VCaP (cell line): ENCODE results near the gene MYCT1.
A peak's percentile ranks its signal among the peaks of the same experiment; 100 is the strongest.

Source experiments
- H3K27ac ChIP-seq: fragments of 450-650 bp; 2 replicates; pipeline ENCODE4 v1.5.1; 2017
- TF ChIP-seq, protein P1 (sequence below): fragments of 450-650 bp; conservative IDR thresholded peaks from 2 replicates; pipeline ENCODE4 v1.5.1; 2017; ENCODE audit warnings: mild to moderate bottlenecking, moderate library complexity

Gene MYCT1

DNA sequence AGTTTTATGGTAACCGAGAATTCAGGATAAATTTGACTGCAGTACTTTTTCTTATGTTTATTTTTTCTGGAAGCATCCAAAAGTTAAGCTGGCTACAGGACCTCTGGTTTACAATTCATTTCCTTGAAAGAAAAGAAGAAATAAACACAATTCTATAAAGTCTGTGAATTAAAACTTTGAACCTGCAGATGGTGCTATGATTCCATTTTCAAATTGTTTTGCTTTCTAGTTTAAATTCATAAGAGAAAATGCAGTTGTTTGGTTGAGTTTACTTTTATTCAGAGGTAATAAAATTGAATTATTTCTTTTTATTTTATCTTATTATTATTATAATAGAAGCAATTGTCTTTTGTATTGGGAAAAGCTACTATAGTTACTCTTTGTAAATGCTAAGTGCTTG is 51.1 kb downstream of the MYCT1 start:
- TF ChIP-seq, protein P1, sequence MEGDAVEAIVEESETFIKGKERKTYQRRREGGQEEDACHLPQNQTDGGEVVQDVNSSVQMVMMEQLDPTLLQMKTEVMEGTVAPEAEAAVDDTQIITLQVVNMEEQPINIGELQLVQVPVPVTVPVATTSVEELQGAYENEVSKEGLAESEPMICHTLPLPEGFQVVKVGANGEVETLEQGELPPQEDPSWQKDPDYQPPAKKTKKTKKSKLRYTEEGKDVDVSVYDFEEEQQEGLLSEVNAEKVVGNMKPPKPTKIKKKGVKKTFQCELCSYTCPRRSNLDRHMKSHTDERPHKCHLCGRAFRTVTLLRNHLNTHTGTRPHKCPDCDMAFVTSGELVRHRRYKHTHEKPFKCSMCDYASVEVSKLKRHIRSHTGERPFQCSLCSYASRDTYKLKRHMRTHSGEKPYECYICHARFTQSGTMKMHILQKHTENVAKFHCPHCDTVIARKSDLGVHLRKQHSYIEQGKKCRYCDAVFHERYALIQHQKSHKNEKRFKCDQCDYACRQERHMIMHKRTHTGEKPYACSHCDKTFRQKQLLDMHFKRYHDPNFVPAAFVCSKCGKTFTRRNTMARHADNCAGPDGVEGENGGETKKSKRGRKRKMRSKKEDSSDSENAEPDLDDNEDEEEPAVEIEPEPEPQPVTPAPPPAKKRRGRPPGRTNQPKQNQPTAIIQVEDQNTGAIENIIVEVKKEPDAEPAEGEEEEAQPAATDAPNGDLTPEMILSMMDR, result peak; percentile 65
- no peak overlapping the region for H3K27ac ChIP-seq

DNA sequence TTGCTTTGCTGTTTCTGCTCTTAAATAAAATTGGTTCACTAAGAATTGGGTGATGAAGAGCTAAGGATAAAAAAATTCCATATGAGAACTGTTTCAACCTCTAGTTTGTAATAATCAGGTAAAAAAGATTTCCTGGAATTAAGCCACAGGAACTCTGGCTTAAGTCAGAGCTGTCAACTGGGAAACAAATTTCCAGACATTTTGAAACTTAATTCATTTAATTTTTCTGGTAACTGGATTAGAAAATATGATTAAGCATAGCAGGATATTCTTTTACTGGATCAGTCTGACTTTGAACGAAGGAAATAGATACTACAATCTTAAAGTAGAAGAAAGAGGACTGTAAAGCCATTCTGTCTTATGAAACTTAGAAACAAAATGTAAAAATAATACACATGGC is 51.6 kb downstream of the MYCT1 start:
- TF ChIP-seq, protein P1, result no peak
- no peak overlapping the region for H3K27ac ChIP-seq

DNA sequence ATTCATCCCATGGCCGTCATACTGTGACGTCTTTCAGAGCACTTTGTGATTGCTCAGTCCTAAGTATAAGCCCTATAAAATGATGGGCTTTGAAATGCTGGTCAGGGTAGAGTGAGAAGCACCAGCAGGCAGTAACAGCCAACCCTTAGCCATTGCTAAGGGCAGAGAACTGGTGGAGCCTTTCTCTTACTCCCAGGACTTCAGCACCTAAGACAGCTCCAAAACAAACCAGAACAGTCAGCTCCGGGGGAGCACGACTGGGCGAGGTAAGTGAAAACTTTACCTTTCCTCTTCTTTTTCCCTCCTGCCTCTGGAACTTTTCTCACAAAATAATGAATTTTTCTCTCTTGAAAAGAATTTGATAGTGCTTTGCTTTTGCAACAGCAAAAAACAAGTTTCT is 53.0 kb downstream of the MYCT1 start, which contains the start of gene VIP:
Gene VIP (plus strand): TSS at position 104 of the 400 bp plus-strand sequence. CDS start 1,381 bp downstream, outside the sequence.
- H3K27ac ChIP-seq, result no peak within 1 kb of the TSS
- TF ChIP-seq, protein P1, result no peak

DNA sequence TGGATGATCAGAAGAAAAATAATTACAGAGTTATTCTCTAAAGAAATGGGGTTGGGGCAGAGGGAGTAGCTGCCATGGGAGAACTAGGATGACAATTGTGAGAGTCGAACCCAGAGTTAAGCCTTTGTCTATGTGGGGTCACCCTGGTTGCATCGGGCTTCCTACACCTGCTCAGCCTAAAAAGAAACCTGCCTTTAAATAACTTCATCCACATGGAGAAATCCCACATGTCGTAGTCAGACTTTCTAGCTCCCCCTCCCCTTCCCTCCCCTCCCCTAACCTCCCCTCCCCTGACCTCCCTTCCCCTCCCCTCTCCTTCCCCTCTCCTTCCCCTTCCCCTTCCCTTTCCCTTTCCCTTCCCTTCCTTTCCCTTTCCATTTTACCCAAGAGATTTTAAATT is 67.6 kb downstream of the MYCT1 start:
- TF ChIP-seq, protein P1, result no peak
- no peak overlapping the region for H3K27ac ChIP-seq

DNA sequence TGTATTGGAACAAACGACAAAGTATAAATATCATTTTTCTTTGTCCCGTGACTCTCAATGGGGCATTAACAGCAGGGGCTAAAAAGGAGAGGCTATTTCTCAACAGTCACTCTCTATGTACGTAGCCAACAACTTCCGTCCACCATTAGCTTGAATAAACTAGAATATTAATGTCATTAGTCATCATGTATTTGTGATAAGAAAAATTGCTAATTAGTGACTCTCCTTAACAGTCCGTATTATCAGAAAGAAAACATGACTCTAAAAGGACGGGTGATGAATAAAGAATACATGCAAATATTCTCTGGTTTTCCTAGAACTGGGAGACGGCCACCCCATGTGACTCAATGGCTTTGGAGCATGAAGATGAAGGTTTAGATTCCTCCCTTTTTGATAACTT is 71.5 kb downstream of the MYCT1 start:
- TF ChIP-seq, protein P1, result no peak
- no peak overlapping the region for H3K27ac ChIP-seq

DNA sequence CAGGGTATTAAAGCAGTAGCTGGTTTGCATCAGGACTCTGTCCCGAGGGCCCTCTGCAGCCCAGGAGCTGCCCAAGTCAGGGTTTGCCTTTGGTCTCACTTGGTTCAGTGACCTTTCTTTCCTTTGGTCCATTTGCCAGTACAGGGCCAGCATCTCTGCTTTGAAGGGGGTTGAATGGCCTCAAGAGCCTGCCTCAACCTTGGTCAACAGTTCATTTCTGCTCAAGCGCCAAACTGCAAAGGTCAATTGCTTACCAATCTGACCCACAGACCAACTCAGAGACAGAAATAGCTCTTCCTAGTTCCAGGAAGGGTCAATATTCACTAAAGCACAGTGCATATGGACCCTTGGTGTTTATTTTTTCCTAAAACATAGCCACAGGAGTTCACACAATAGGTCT is 72.3 kb downstream of the MYCT1 start:
- TF ChIP-seq, protein P1, result no peak

DNA sequence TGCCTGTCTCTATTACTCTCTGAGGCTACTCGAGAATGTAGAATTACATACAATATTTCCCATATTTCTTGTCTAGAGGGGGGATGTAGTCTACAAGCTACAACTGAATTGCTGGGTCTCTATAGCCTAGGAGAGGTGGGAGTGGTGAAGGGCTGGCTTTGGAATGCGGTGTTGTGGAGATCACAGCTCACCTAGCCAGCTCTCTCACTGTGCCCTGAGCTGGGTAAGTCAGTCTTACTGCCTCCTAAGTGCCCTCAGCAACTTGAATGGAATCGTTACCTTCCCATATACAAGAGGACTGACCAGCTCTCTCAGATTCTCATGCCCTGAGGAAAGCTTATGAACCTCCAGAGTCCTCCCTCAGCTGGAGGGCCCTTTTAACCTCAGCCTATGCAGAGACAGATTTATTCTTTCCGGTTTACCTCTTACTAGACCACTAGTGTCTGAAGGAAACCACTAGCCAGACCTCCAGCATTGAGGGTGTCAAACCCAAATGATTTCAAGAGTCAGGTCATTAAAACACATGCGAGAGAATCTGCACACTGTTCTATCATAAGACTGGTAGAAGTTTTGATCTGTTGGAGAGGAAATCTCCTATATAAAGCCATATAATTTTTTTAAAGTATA is 73.5 kb downstream of the MYCT1 start:
- TF ChIP-seq, protein P1, result no peak
- H3K27ac ChIP-seq, result no peak overlapping the region

More for the DNA sequence above, 72.3 kb downstream of the MYCT1 start:
- H3K27ac ChIP-seq, result no peak overlapping the region
